Liver (tissue), 9 donors: ENCODE measurements around the gene LILRA5. TPM values are rescaled to one million over a fixed set of nuclear protein-coding genes. Genes with fewer than 3 reads are reported as not detected.

ENCODE experiments used
- DNase-seq: peaks from one replicate; pipeline ENCODE4 v3.0.0-alpha.2; 2017; ENCODE audit warnings: low spot score
- H3K27ac ChIP-seq, 2 donors: one replicate each; pipeline ENCODE4 v1.7.0; 2013; ENCODE audit warnings: inconsistent platforms in 2 of 2, low read length in 2 of 2, control low read depth in 1 of 2, low read depth in 1 of 2, mild to moderate bottlenecking in 1 of 2
- H3K27me3 ChIP-seq, 4 donors: one replicate each; pipeline versions ENCODE4 v1.6.1 to v1.7.0; 2013; ENCODE audit warnings: low read length in 3 of 4, inconsistent platforms in 1 of 4, mild to moderate bottlenecking in 1 of 4, moderate library complexity in 1 of 4; ENCODE audit not compliant: control insufficient read depth in 4 of 4, insufficient read depth in 4 of 4
- H3K36me3 ChIP-seq, 4 donors: one replicate each; pipeline versions ENCODE4 v1.6.1 to v1.7.0; 2013; ENCODE audit warnings: low read length in 3 of 4, mild to moderate bottlenecking in 3 of 4, low read depth in 1 of 4, moderate library complexity in 1 of 4; ENCODE audit not compliant: control insufficient read depth in 4 of 4, insufficient read depth in 3 of 4
- H3K4me1 ChIP-seq, 4 donors: one replicate each; pipeline versions ENCODE4 v1.6.1 to v1.7.0; 2013; ENCODE audit warnings: low read length in 3 of 4, mild to moderate bottlenecking in 3 of 4, moderate library complexity in 1 of 4; ENCODE audit not compliant: control insufficient read depth in 4 of 4, insufficient read depth in 4 of 4
- H3K4me3 ChIP-seq, 3 donors: one replicate each; pipeline versions ENCODE4 v1.6.1 to v1.7.0; 2013; ENCODE audit warnings: low read length in 3 of 3, control low read depth in 1 of 3, low read depth in 1 of 3, mild to moderate bottlenecking in 1 of 3
- H3K9ac ChIP-seq, 2 donors: one replicate each; pipeline ENCODE4 v1.7.0; 2013; ENCODE audit warnings: low read length in 2 of 2, mild to moderate bottlenecking in 2 of 2, moderate library complexity in 2 of 2, control low read depth in 1 of 2, low read depth in 1 of 2
- H3K9me3 ChIP-seq, 4 donors: one replicate each; pipeline versions ENCODE4 v1.6.1 to v1.7.0; 2013; ENCODE audit warnings: low read length in 3 of 4; ENCODE audit not compliant: control insufficient read depth in 4 of 4
- EGR1 ChIP-seq, 2 donors: IDR thresholded peaks; 2 replicates each; pipeline ENCODE4 v1.6.1; 2016 to 2018; ENCODE audit warnings: antibody characterized with exemption in 2 of 2, low read depth in 2 of 2
- FOXA1 ChIP-seq: IDR thresholded peaks from 2 replicates; pipeline ENCODE4 v1.6.1; 2016; ENCODE audit warnings: antibody characterized with exemption
- FOXA2 ChIP-seq: IDR thresholded peaks from 2 replicates; pipeline ENCODE4 v1.6.1; 2016; ENCODE audit warnings: antibody characterized with exemption
- GABPA ChIP-seq, 2 donors: IDR thresholded peaks in 1 of 2; conservative IDR thresholded peaks in 1 of 2; 2 replicates each; pipeline ENCODE4 v1.6.1; 2016; ENCODE audit warnings: antibody characterized with exemption in 2 of 2, mild to moderate bottlenecking in 1 of 2, moderate library complexity in 1 of 2
- HNF4A ChIP-seq, 2 donors: conservative IDR thresholded peaks; 2 replicates each; pipeline ENCODE4 v1.6.1; 2016; ENCODE audit warnings: antibody characterized with exemption in 2 of 2, mild to moderate bottlenecking in 2 of 2
- HNF4G ChIP-seq: IDR thresholded peaks from 2 replicates; pipeline ENCODE4 v1.6.1; 2016; ENCODE audit warnings: antibody characterized with exemption
- JUND ChIP-seq, 2 donors: IDR thresholded peaks; 2 replicates each; pipeline ENCODE4 v1.6.1; 2016; ENCODE audit warnings: antibody characterized with exemption in 2 of 2
- NR2F2 ChIP-seq: IDR thresholded peaks from 2 replicates; pipeline ENCODE4 v1.6.1; 2016; ENCODE audit warnings: antibody characterized with exemption
- RAD21 ChIP-seq, 2 donors: IDR thresholded peaks; 2 replicates each; pipeline ENCODE4 v1.6.1; 2016; ENCODE audit warnings: antibody characterized with exemption in 2 of 2, mild to moderate bottlenecking in 2 of 2
- RXRA ChIP-seq, 2 donors: IDR thresholded peaks; 2 replicates each; pipeline ENCODE4 v1.6.1; 2017 to 2018; ENCODE audit warnings: antibody characterized with exemption in 2 of 2, mild to moderate bottlenecking in 1 of 2
- SP1 ChIP-seq: IDR thresholded peaks from 2 replicates; pipeline ENCODE4 v1.6.1; 2018; ENCODE audit warnings: antibody characterized with exemption, mild to moderate bottlenecking
- TAF1 ChIP-seq: conservative IDR thresholded peaks from 2 replicates; pipeline ENCODE4 v1.6.1; 2016; ENCODE audit warnings: antibody characterized with exemption, mild to moderate bottlenecking
- YY1 ChIP-seq: IDR thresholded peaks from 2 replicates; pipeline ENCODE4 v1.6.1; 2016; ENCODE audit warnings: antibody characterized with exemption, mild to moderate bottlenecking
- WGBS: extraction: QIAGEN DNeasy Blood & Tissue Kit; methylation state at CpG from one replicate; pipeline ENCODE4 v1.1.7; 2013; 5-methylcytosine and 5-hydroxymethylcytosine counted together
- polyA plus RNA-seq, 2 donors: library from polyadenylated mRNA; stranded (reverse) in 1 of 2; unstranded in 1 of 2; fragments of 200-250 nt in 1 of 2; fragments of >200 nt in 1 of 2; fragmentation: Nextera tagmentation in 1 of 2; extraction: Ambion mirVana in 1 of 2; gene quantifications; one replicate each; pipeline versions ENCODE4 v1.2.1 to v1.2.3, GENCODE V29; 2013 to 2015
- total RNA-seq, 2 donors: library from RNA; depleted of rRNA; stranded (reverse); fragments of >200 nt; gene quantifications; one replicate each; pipeline ENCODE4 v1.2.3, GENCODE V29; 2014
- TF ChIP-seq, protein P1 (sequence below): IDR thresholded peaks from 2 replicates; pipeline ENCODE4 v1.6.1; 2016; ENCODE audit warnings: antibody characterized with exemption
- TF ChIP-seq, protein P2 (sequence below): IDR thresholded peaks from 2 replicates; pipeline ENCODE4 v1.6.1; 2016; ENCODE audit warnings: antibody characterized with exemption, mild to moderate bottlenecking
- TF ChIP-seq, protein P3 (sequence below): IDR thresholded peaks from 2 replicates; pipeline ENCODE4 v1.6.1; 2016; ENCODE audit warnings: antibody characterized with exemption
- TF ChIP-seq, protein P4 (sequence below): fragments of 150-350 bp; IDR thresholded peaks from 2 replicates; pipeline ENCODE4 v1.5.1; 2017; ENCODE audit warnings: improper control_type of control experiment, low read depth, low read length; ENCODE audit not compliant: missing input control
- TF ChIP-seq, protein P5 (sequence below): IDR thresholded peaks from 2 replicates; pipeline ENCODE4 v1.6.1; 2016; ENCODE audit warnings: antibody characterized with exemption
- donor health status: healthy.
- donor health status: healthy.
- donor health status: healthy.
- donor health status: healthy.
- donor health status: healthy.

Gene LILRA5
- total and polyA plus RNA-seq, 4 donors: 0.58 to 8.7 (median 4.6) TPM

DNA sequence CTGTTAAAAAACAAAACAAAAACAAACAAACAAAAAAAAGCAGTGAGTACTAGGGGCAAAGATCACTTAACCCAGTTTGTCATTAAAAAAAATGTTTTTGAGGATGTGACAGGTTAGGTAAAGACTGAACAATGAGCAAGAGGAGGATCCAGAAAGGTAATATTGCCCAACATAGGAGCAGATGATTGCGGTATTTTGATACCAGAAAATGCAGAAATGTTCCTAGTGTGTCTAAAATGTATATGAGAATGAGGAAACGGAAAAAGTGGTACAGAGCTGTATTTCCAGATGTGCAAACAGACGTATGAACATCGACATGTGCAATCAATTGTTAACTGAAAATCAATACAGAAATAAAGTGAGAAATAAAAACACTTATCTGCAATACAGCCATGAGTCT, 30.9 kb upstream of the LILRA5 start:
- Histone ChIP-seq H3K9ac (no peak overlapping the region), H3K9me3 (no peaks in the 10 kb centered on the region), H3K27ac (no peak overlapping the region), H3K4me3 (no peak overlapping the region), H3K36me3 (no peaks in the 10 kb centered on the region), H3K27me3 (no peaks in the 10 kb centered on the region), H3K4me1 (no peaks in the 10 kb centered on the region)
- DNase-seq: no peak
- WGBS: 54% methylated on average over 4 of the region's 4 CpGs
- TF ChIP-seq GABPA (IDR thresholded peaks at IDR 0.05 in 1 of 2, conservative IDR thresholded peaks at IDR 0.05 in 1 of 2) (no peak), RXRA (IDR thresholded peaks at IDR 0.05) (no peak), RAD21 (IDR thresholded peaks at IDR 0.05) (no peak), YY1 (no peak), EGR1 (IDR thresholded peaks at IDR 0.05; ENCODE audit: low read depth in 2 of 2) (no peak), SP1 (no peak), TAF1 (no peak), FOXA2 (no peak), JUND (IDR thresholded peaks at IDR 0.05) (no peak), NR2F2 (no peak), FOXA1 (no peak), HNF4G (no peak)
- TF ChIP-seq, protein P1, sequence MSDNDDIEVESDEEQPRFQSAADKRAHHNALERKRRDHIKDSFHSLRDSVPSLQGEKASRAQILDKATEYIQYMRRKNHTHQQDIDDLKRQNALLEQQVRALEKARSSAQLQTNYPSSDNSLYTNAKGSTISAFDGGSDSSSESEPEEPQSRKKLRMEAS: no peak
- TF ChIP-seq, protein P2, sequence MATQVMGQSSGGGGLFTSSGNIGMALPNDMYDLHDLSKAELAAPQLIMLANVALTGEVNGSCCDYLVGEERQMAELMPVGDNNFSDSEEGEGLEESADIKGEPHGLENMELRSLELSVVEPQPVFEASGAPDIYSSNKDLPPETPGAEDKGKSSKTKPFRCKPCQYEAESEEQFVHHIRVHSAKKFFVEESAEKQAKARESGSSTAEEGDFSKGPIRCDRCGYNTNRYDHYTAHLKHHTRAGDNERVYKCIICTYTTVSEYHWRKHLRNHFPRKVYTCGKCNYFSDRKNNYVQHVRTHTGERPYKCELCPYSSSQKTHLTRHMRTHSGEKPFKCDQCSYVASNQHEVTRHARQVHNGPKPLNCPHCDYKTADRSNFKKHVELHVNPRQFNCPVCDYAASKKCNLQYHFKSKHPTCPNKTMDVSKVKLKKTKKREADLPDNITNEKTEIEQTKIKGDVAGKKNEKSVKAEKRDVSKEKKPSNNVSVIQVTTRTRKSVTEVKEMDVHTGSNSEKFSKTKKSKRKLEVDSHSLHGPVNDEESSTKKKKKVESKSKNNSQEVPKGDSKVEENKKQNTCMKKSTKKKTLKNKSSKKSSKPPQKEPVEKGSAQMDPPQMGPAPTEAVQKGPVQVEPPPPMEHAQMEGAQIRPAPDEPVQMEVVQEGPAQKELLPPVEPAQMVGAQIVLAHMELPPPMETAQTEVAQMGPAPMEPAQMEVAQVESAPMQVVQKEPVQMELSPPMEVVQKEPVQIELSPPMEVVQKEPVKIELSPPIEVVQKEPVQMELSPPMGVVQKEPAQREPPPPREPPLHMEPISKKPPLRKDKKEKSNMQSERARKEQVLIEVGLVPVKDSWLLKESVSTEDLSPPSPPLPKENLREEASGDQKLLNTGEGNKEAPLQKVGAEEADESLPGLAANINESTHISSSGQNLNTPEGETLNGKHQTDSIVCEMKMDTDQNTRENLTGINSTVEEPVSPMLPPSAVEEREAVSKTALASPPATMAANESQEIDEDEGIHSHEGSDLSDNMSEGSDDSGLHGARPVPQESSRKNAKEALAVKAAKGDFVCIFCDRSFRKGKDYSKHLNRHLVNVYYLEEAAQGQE: no peak
- TF ChIP-seq, protein P3, sequence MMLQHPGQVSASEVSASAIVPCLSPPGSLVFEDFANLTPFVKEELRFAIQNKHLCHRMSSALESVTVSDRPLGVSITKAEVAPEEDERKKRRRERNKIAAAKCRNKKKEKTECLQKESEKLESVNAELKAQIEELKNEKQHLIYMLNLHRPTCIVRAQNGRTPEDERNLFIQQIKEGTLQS: no peak
- TF ChIP-seq, protein P4, sequence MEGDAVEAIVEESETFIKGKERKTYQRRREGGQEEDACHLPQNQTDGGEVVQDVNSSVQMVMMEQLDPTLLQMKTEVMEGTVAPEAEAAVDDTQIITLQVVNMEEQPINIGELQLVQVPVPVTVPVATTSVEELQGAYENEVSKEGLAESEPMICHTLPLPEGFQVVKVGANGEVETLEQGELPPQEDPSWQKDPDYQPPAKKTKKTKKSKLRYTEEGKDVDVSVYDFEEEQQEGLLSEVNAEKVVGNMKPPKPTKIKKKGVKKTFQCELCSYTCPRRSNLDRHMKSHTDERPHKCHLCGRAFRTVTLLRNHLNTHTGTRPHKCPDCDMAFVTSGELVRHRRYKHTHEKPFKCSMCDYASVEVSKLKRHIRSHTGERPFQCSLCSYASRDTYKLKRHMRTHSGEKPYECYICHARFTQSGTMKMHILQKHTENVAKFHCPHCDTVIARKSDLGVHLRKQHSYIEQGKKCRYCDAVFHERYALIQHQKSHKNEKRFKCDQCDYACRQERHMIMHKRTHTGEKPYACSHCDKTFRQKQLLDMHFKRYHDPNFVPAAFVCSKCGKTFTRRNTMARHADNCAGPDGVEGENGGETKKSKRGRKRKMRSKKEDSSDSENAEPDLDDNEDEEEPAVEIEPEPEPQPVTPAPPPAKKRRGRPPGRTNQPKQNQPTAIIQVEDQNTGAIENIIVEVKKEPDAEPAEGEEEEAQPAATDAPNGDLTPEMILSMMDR: no peak
- TF ChIP-seq, protein P5, sequence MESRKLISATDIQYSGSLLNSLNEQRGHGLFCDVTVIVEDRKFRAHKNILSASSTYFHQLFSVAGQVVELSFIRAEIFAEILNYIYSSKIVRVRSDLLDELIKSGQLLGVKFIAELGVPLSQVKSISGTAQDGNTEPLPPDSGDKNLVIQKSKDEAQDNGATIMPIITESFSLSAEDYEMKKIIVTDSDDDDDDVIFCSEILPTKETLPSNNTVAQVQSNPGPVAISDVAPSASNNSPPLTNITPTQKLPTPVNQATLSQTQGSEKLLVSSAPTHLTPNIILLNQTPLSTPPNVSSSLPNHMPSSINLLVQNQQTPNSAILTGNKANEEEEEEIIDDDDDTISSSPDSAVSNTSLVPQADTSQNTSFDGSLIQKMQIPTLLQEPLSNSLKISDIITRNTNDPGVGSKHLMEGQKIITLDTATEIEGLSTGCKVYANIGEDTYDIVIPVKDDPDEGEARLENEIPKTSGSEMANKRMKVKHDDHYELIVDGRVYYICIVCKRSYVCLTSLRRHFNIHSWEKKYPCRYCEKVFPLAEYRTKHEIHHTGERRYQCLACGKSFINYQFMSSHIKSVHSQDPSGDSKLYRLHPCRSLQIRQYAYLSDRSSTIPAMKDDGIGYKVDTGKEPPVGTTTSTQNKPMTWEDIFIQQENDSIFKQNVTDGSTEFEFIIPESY: no peak

DNA sequence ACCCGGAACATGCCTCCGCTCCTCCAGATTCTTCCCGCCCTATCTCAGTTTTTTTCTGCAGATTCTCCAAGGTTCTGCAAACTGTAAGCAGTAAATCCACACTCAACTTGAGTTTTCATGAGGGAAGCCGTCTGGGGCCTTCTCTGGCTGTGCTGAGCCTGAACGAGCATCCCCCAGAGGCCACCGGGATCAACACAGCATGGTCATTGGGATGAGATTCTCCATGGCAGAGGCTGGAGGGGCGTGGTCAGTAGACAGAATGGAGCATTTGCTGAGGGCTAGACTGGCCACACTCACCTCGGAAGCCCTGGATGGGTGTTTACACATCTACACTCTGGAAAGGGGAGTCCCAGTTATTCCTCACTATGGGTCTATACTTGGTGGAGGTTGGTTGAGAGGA, 28.3 kb upstream of the LILRA5 start:
- DNase-seq: no peak
- no peaks in the 10 kb centered on the region for H3K36me3 ChIP-seq
- no peak for TF ChIP-seq EGR1 (IDR thresholded peaks at IDR 0.05; ENCODE audit: low read depth in 2 of 2)
- TF ChIP-seq SP1: no peak
- TF ChIP-seq, protein P3: no peak
- TF ChIP-seq JUND (IDR thresholded peaks at IDR 0.05): no peak
- TF ChIP-seq HNF4A (conservative IDR thresholded peaks at IDR 0.05): no peak
- H3K4me1 ChIP-seq: no peaks in the 10 kb centered on the region
- H3K27ac ChIP-seq: no peak overlapping the region
- H3K4me3 ChIP-seq: no peak overlapping the region
- no peaks in the 10 kb centered on the region for H3K9me3 ChIP-seq
- no peaks in the 10 kb centered on the region for H3K27me3 ChIP-seq
- 69% methylated on average over 8 of the region's 8 CpGs for WGBS
- H3K9ac ChIP-seq: no peak overlapping the region
